Head of caudate nucleus (tissue), 42 donors: ENCODE data around the gene CD84.
"Not testable (repeated sequence)": the region's sequence is repeated elsewhere in the genome, so short reads cannot be mapped to it uniquely, and the experiment has no call there.

ENCODE experiments used
- DNase-seq, 42 donors: peaks; one replicate each; pipeline versions ENCODE4 v3.0.0 to v3.0.0-alpha.2; 2020 to 2021; ENCODE audit warnings: mixed read lengths in 7 of 42
- intact Hi-C: fragments of 100-400 bp; cut with DNase I; formaldehyde crosslinking; loops from one replicate; pipeline ENCODE4 v1.15.0; 2022

Gene CD84

DNA sequence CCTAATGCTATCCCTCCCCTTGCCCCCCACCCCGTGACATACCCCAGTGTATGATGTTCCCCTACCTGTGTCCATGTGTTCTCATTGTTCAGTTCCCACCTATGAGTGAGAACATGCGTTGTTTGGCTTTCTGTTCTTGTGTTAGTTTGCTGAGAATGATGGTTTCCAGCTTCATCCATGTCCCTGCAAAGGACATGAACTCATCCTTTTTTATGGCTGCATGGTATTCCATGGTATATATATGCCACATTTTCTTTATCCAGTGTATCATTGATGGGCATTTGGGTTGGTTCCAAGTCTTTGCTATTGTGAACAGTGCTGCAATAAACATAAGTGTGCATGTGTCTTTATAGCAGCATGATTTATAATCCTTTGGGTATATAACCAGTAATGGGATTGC lies 55.5 kb downstream of the CD84 start:
- intact Hi-C loops, DNase-seq: not testable (repeated sequence)

- intact Hi-C loops, result no loop called here
- DNase-seq, result no peak
Observed at GRCh38 chr1:160522622-160523345, 56.5 kb downstream of the CD84 start, which contains the start of gene SLAMF6. SLAMF6 (minus strand) TSS chr1:160523255; CDS start chr1:160523192, 63 bp downstream.

DNA sequence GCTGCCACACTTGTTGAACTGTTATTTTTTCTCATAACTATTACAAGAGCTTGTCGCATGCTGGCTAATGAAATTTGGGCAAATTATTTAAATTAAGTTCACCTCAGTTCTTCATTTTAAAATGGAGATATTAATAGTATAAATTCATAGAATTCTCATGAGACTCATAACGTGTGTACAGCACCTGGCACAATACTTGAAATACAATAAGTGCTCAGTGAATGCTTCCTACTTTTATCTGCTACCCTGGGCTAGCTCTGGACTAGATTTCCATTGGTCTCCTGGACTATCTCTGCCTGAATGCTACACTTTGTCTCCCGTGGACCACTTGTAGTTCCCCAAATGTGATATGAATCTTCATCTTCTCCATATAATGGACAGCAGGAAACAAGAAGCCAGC lies 57.2 kb downstream of the CD84 start:
- intact Hi-C loops, result no loop called here
- DNase-seq, result no peak

DNA sequence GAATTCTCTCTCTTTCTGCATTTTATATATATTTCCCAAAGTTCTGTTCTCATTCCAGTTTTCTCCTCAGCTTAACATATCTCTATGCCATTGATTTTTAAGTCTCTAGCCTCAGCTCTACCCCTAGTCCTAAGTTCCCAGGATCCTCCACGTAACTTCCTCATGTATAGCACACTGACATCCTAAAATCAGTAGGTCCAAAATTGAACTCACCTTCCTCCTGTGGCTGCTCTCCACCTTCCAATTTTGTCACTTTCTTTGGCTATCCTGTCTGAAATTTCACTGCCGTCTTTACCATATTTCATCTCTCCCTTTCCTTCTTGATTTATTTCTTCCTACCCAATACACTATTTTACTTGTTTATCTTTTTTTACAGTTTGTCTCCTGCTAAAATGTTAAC lies 57.7 kb downstream of the CD84 start:
- intact Hi-C loops, result no loop called here
- no peak for DNase-seq

GRCh38 chr1:160520999-160521398 lies 58.3 kb downstream of the CD84 start:
- intact Hi-C loops, result no loop called here
- DNase-seq, result no peak

- DNase-seq, result no peak
- intact Hi-C loops, result no loop called here
Observed at GRCh38 chr1:160520582-160520981, 58.7 kb downstream of the CD84 start.

DNA sequence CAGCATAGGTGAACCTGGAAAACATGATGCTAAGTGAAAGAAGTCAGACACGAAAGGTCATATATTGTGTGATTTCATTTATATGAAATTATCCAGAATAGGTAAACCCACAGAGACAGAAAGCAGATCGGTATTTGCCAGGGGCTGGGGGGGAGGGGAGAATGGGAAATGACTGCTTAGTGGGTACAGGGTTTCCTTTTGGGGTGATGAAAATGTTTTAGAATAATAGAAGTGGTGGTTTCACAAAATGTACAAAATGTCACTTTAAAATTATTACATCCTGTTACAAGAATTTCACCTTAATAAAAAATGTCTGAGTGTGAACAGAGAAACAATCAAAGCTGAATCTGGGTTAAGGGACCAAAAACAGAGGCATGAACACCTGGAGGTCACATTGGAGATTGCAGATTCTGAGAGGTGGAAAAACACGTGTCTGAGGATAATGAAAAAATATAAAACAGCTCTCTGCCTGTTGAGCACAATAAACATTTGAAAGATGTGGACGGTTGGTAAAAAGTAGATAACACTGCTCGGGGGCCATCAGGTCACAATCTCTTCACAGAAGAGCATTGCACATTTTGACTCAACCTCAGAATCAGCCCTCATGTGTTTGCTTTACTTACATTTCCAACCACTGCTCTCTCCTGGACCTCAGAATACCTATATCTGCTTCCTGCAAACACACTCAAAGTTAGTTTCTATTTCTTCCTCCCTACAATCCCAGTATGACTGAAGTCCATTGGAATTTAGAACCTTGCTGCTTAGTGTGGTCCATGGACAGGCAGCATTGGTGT lies 59.5 kb downstream of the CD84 start:
- intact Hi-C loops, result no loop called here
- no peak for DNase-seq

GRCh38 chr1:160517519-160517918 lies 61.8 kb downstream of the CD84 start:
- intact Hi-C loops, DNase-seq: not testable (repeated sequence)

- intact Hi-C loops, DNase-seq: not testable (repeated sequence)
Observed at GRCh38 chr1:160515908-160516307, 63.4 kb downstream of the CD84 start.

DNA sequence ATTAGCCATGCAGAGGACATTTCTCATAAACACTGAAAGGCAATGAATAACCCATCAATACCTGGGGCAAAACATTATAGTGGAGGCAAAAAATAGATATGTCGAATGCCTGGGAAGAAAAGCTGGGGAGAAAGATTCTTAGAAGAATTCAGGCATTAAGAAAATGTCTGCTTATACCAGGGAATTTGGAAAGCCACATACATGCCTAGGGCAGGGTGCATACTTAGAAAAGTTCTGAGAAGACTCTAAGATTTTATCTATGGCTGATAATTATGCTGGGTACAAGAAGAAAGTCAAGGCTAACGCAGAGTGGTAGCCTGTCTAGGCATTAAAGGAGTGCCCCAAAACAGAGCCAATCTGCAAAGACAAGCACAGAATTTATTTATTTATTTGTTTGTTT lies 74.6 kb downstream of the CD84 start:
- no peak for DNase-seq
- intact Hi-C loops, result no loop called here

- no peak for DNase-seq
- intact Hi-C loops, result no loop called here
Observed at GRCh38 chr1:160503087-160503486, 76.2 kb downstream of the CD84 start.

DNA sequence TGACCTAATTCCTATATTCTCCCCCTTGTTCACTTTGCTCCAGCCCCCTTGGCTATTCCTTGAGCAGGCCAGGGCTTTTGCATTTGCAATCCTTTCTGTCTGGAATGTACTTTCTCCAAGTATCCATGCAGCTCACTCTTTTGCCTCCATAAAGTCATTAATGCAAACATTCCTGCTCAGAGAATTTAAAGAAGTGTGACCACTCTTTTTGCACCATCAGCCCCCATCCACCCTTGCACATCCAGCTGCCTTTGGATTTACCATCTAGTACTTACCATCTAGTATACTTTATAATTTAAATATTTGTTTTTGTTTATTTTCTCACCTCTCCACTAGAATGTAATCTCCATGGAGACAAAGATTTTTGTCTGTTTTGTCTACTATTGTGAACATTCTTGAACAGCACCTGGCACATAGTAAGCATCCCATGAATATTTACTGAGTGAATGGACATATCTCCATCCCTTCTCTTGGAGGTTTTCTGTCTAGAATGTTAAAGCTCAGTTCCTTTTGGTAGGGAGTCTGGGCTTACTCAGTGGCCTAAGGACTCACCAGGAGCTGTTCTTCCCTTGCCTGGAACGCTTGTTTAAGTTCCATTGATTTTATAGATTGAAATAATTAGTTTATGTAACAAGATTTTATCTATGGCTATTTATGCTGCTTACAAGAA lies 78.8 kb downstream of the CD84 start:
- intact Hi-C loops, result no loop called here
- no peak for DNase-seq

DNA sequence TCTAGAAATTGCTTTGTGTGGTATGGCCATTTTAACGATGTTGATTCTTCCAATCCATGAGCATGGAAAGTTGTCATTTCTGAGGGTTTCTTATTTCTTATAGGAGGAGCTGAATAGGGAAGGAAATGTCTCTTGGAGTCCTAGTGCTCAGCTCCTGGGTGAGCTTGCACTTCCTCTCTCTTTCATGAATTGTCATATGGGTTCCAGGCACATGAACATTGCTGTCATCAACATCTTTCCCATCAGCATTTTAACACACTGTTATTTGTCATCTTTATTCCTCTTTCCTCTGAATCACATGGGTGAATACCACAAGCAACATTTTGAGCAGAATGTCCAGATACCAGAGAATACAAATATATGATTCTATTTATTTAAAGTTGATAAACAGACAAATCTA lies 79.7 kb downstream of the CD84 start:
- peak in 4 of 42 donors; percentile 1 to 10 (median 2) for DNase-seq
- intact Hi-C loops, result no loop called here

- DNase-seq, intact Hi-C loops: not testable (repeated sequence)
Observed at GRCh38 chr1:160498301-160499065, 80.8 kb downstream of the CD84 start.

GRCh38 chr1:160496334-160496733 lies 83.0 kb downstream of the CD84 start:
- intact Hi-C loops, result no loop called here
- no peak for DNase-seq

DNA sequence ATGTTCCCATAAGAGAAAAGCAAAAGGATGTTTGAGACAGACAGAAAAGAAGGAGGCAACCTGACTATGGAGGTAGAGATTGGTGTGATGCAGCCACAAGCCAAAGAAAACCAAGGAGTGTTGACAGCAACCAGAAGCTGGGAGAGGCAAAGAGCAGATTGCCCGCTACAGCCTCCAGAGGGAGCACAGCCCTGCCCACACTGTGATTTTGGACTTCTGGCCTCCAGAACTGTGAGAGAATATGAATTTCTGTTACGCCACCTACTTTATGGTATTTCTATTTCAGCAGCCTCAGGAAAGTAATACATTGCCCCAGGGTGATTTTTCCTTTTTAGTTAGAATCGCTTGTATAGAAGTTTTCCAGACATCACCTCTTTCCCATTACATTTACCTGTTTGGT lies 84.7 kb downstream of the CD84 start:
- intact Hi-C loops, result no loop called here
- no peak for DNase-seq

DNA sequence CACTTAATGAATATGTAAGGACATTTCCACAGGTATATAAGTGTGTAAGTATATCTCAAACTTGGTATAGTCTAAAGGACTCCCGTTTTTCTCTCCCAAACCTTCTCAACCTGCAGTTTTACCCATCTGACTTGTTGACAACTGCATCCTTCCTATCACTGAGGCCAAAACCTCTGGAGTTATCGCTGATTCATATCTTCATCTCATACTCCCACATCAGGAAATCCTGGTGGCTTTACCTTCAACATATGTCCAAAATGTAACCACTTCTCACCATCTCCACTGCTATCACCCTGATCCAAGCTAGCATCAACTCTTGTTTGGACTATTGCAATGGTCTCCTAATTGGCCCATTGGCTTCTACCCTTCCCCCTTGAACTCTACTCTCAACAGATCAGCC lies 86.7 kb downstream of the CD84 start:
- intact Hi-C loops, result no loop called here
- DNase-seq, result no peak

GRCh38 chr1:160491981-160492380 lies 87.3 kb downstream of the CD84 start:
- DNase-seq, result no peak
- intact Hi-C loops, result no loop called here
